Measurements from ENCODE around the gene IFFO2.

Gene IFFO2

DNA sequence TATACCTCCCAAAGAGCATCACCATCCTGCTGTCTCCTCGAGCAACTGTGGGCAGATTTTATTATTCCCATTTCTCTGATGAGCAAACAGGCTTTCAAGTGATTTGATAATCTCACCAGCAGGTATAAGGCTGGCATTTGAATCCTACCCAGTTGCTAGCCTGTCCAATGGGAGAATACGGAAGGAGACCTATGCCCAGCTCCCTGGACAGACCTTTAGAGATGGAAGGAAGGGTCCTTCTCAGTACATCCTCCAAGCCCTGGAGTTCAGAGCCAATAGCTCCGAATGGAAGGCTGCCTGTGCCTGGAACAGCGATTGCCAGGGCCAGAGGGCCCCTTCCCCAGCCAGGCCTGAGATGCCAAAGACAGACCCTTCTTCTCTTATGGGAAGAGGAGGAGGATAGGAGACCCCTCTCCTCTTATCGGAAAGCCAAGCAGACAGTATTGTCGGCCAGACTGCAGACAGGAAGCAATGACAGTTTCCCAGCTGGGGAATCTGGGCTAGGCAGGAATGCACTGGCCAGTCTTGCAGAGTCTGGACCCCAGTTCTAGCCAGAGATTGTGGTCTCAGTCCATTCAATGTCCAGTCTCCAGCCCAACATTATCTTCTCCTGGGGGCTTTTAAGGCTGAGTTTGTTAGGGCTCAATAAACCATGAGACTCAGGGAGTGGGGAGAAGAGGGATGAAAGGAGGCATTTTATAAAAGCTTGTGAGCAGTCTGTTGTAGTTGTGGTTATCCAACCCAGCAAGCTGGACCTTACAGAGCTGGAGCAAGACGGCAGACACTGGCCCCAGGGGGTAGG, 2.0 kb downstream of the IFFO2 start:
- DNase-seq (ENCODE audit: low read depth) = no peak
- TF ChIP-seq, protein P1, sequence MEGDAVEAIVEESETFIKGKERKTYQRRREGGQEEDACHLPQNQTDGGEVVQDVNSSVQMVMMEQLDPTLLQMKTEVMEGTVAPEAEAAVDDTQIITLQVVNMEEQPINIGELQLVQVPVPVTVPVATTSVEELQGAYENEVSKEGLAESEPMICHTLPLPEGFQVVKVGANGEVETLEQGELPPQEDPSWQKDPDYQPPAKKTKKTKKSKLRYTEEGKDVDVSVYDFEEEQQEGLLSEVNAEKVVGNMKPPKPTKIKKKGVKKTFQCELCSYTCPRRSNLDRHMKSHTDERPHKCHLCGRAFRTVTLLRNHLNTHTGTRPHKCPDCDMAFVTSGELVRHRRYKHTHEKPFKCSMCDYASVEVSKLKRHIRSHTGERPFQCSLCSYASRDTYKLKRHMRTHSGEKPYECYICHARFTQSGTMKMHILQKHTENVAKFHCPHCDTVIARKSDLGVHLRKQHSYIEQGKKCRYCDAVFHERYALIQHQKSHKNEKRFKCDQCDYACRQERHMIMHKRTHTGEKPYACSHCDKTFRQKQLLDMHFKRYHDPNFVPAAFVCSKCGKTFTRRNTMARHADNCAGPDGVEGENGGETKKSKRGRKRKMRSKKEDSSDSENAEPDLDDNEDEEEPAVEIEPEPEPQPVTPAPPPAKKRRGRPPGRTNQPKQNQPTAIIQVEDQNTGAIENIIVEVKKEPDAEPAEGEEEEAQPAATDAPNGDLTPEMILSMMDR (IDR thresholded peaks at IDR 0.05; ENCODE audit: control insufficient read depth, insufficient read depth, low read depth, low read length, missing control alignments) = no peak
- peak overlapping the region; percentile 65 for H3K4me3 ChIP-seq (ENCODE audit: control insufficient read depth, low read depth, low read length)

DNA sequence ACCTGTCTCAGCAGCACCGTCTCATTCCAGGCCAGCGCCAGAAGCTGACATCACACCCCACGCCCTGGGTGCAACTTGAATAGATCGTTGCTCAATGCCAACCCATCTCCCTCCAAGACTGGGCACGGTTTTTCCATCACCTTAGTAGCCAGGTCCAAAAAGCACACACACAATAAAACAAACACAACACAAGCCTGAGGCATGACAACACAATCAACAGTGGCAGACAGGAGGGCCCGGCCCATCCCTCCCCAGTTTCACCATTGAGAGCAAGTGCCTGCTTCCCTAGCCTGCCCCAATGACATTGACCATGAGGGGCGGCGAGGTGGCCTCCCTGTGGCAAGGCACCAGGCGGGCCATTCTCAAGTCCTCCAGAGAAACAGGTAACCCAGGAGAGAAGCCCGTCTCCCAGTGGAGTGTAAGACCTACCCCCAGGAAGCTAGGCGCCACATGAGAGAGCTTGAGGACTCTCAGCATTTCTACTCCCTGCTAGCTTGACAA, 2.7 kb downstream of the IFFO2 start:
- DNase-seq (ENCODE audit: low read depth) = no peak
- no peak overlapping the region for H3K4me3 ChIP-seq (ENCODE audit: control insufficient read depth, low read depth, low read length)
- TF ChIP-seq, protein P1 (IDR thresholded peaks at IDR 0.05; ENCODE audit: control insufficient read depth, insufficient read depth, low read depth, low read length, missing control alignments) = no peak

DNA sequence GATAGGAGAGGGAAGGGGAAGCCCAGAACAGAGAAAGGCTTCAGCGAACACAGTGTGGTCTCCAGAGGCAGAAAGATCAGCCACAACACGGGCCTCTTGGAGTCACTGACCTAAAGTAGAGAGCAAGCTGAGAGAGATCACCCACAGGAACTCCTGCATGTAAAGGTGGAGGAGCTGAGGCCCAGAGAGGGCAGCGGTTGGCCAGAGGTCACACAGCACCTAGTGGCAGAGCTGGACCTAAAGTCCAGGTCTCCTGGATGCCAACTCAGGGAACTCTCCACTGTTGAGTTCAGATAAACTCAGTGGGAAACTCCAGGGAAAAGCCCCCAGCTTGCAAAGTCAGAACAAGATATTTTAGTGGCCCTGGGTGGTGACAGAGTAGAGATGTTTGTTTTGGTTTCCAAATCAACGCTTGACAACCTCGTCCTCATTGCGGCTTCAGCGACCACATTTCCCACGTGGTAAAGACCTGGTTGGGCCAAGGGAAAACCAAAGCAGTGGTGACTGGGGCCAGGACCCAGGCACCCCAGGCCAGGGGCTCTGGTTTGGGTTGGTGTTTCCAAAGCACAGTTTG, 4.6 kb downstream of the IFFO2 start:
- H3K4me3 ChIP-seq (ENCODE audit: control insufficient read depth, low read depth, low read length) = no peak overlapping the region
- TF ChIP-seq, protein P1 (IDR thresholded peaks at IDR 0.05; ENCODE audit: control insufficient read depth, insufficient read depth, low read depth, low read length, missing control alignments) = no peak
- DNase-seq (ENCODE audit: low read depth) = no peak

DNA sequence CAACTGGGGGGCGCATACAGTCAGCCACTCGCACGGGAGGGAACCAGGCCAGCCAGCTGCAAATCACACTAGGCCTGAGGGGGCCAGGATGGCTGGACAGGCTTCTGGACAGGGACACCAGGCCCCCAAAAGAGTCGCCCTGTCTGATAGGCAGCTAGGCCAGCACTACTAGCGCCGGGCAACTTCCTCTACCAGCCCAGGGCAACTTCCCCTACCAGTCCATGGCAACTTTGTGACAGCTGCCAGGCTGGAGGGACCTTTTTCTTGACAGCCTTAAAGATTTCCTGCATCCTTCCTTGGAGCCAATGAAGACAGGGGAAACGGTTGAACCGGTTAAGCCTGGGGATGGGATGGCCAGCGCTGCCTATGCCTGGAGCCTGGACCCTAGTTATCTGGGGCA, 5.1 kb downstream of the IFFO2 start:
- no peak for DNase-seq (ENCODE audit: low read depth)
- TF ChIP-seq, protein P1 (IDR thresholded peaks at IDR 0.05; ENCODE audit: control insufficient read depth, insufficient read depth, low read depth, low read length, missing control alignments) = no peak
- no peak overlapping the region for H3K4me3 ChIP-seq (ENCODE audit: control insufficient read depth, low read depth, low read length)

DNA sequence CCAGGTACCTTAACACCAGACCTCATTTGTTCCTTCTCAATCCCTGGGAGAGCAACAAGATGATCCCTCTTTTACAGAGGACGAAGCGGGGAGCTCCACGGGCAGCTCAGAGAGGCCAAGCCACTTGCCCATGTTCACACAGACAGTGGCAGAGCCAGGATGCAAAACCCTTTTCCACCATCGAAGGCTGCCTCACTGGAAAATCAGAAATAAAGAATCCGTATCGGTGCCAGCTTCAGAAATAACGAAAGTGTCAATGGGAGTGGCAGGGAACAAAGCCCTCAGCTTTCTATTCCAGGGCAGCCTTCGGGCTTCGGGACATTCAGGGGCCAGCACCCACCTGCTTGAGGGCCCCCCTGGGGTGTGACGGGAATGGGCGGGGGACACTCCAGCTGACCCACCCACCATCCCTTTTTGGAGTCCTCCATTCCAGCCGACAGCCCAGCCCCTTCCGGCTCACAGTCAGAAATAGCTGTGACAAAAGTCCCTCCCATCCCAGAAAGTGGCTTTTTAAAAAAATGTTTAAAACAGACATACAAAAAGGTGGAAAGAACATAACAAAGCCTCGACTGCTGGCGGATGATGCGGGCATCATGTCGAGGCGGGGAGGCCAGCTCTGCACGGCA, 6.0 kb downstream of the IFFO2 start:
- H3K4me3 ChIP-seq (ENCODE audit: control insufficient read depth, low read depth, low read length) = peak overlapping the region; percentile 38
- TF ChIP-seq, protein P1 (IDR thresholded peaks at IDR 0.05; ENCODE audit: control insufficient read depth, insufficient read depth, low read depth, low read length, missing control alignments) = no peak
- DNase-seq (ENCODE audit: low read depth) = no peak

DNA sequence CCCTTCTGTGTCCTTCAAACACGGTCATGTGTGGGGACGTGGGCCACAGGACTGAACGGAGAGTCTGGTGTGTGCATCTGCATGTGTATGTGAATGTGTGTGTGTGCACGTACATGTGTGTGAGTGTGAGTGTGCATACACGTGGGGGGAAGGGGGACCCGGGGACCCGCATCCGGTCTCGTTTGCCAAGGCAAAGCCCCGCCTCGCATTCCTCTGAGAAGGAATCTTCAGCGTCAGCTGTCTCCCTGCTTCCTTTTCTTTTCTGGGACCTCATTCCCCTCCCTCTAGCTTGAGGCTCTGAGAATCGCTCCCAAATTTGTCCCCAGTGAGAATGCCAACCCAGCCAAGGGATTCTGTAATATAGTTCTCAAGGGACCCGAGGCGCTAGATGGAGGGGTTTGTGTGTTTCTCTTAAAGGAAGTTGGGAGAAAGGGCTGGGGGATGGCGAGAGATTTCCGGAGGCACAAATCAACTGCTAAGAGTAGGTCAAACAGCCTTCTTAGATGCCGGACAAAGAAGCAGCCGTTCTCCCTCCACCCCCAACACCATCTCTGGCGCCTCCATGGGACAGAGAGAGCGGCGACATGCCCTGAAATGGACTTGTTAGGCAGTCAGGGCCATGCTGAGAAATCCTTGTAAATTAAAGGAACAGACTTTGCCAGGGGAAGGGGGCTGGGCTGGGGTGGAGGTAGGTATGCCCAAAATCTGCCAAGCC, 6.6 kb downstream of the IFFO2 start:
- peak overlapping the region; percentile 38 for H3K4me3 ChIP-seq (ENCODE audit: control insufficient read depth, low read depth, low read length)
- TF ChIP-seq, protein P1 (IDR thresholded peaks at IDR 0.05; ENCODE audit: control insufficient read depth, insufficient read depth, low read depth, low read length, missing control alignments) = peak; percentile 27
- no peak for DNase-seq (ENCODE audit: low read depth)
